GM19023 (cell line): ENCODE data around the gene INPP5D.
"Not testable (repeated sequence)": the region's sequence is repeated elsewhere in the genome, so short reads cannot be mapped to it uniquely, and the experiment has no call there.

Experiments
- ATAC-seq: cut with Tn5 transposase; IDR thresholded peaks from one replicate; pipeline ENCODE4 v1.9.1; 2021; ENCODE audit warnings: mild to moderate bottlenecking, moderate library complexity; ENCODE audit not compliant: unreplicated experiment

The INPP5D gene

DNA sequence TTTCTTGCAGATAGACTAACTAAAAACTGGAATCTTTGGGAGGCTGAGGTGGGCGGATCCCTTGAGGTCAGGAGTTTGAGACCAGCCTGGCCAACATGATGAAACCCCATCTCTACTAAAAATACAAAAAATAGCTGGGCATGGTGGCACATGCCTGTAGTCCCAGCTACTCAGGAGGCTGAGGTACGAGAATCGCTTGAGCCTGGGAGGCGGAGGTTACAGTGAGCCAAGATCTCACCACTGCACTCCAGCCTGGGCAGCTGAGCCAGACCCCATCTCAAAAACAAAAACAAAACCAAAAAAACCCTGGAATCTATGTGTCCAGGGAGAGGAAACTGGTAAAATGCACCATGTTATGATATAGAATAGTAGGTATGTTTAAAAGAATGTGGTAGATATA is 7.6 kb upstream of the INPP5D start:
- ATAC-seq: not testable (repeated sequence)

DNA sequence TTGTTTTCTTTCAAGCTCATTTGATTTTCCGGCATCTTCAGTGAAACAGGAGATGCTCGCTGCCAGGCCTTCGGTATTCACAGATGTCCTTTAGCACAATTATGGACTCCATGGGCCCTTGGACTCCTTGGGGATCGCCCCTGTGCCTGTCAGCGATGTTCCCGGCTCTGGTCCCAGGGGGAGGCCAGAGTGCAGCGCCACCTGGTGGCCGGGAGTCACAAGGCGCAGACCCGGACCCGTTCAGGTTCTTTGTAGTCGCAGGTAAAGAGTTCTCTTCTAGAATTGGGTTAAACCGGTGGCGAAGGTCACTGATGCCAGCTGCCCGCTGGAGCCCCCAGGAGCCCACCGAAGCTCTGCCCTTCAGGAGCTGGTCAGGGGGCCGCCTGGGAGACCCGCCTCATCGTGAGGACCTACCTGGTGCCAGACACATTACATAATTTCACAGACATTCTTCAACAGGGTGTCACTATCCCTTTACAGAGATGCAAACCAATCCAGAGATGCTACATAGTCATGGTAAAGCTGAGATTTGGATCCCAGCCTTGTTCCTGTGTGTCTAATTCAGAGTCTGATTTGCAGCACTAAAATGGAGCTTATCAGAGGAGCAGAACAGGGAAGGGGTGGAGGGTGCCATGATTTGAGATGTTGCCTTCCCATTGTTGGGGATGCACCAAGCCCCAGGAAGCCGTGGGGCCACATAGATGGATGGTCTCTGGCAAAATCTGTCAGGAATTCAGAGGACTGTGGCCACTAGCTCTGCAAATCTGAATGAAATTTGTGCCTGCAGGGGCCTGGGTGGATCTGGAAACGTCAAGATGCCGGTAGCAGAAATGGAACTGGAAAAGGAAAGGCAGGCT is 6.0 kb upstream of the INPP5D start:
- ATAC-seq: no peak

DNA sequence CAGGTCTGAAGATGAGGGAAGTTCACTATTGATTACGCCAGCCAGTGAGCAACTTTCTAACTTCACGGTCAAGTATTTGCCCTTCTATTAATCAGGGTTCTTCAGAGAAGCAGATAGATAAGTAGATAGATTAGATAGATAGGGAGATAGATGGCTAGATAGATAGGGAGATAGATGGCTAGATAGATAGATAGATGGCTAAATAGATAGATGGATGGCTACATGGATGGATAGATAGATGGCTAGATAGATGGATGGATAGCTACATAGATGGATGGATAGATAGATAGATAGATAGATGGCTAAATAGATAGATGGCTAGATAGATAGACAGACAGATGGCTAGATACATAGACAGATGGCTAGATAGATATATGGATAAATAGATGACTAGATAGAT is 4.8 kb upstream of the INPP5D start:
- no peak for ATAC-seq

DNA sequence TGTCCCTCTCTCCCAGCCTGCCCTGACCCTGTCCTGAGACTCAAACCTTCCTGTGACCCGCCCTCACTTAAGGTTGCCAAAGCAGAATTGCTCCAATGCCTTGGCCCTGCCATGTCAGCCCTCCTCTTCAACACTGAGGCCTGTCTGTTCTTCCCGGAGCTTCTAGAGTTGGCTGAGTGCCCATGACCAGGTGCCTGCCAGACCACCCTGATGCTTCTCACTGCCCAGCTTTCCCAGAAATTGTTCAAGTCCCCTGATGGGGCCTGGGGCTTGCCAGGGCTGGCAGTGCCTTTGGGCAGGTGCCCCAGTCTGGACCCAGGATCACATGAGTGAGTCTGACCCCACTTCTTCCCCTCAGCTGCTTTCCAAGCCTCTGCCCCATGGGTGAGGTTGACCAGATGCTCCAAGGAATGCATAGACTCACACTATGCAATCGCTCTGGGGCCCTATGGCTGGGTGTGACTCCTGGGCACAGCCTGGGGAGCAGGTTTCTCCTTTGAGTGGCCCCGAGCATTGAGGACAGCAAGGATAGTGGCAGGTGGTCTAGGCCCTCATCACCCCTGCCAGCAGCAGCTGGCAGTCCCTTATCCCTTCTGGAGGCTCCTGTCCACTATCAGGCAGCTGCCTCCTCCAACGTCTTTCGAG is 3.1 kb upstream of the INPP5D start:
- no peak for ATAC-seq

DNA sequence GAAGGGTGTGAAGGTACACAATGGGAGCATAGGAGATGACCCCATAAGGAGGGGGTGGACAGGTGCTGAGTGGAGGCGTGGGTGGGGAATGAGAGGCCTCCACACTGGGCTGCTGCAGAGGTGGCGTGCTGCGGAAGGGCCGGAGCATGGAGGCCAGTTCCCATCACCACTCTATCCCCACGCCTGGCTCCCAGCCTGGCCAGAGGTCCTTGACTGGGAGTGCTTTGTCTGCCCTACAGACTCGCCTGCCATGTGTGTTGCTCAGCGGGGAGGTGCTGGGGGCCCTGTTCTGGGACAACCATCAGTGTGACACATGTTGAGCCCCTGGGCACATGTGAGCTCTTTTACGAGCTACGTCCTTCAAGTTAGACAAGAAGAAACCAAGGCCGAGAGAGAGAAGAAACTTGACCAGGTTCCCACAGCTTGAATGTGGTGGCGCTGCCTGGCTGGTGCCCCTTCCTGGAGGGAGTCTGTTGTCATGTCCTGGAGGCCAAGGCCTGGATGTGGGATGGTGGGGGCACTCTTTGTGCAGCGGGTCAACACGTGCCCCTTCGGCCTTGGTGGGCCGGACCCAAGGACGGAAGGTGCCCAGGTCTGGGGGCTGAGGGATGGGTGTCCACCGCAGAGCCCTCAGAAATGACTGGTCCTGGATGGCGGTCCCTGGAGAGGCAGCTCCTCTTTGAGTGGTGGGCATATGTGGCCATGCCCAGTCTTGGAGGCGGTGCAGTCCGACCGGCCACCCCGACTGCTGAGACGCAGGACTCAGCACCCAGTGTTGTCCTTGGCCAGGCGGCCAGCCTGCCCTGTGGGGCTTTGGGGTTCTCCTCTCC is 1.2 kb upstream of the INPP5D start:
- ATAC-seq: no peak

DNA sequence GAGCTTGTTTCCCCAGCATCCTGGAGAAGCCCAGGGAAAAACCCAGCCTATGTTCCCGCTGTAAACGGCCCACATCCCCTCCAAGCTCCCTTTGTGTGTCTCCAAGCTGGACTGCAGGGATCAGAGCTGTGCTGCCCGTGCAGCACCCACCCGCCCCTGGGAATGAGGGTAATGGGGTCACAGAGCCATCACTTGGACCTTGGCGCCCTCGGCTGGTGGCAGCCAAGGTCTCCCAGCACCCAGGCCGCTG is 670 bp upstream of the INPP5D start:
- ATAC-seq: no peak

DNA sequence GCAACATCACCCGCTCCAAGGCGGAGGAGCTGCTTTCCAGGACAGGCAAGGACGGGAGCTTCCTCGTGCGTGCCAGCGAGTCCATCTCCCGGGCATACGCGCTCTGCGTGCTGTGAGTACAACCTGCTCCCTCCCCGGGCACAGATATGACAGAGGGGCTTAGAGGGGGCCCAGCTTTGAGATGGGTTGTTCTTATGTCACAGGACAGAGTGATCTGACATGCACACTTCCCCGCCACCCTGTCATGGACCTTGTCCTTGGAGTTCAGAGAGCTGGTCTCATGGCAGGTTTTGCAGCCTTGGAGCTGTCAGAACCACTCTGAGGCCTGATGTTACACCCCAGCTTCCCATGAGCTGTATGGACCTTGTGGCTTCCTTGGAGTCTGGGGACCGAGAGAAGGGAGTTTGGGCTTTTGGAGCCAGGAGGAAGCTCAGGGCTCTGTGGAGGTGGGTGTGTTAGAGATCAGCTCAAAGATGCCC is 398 bp downstream of the INPP5D start:
- no peak for ATAC-seq

DNA sequence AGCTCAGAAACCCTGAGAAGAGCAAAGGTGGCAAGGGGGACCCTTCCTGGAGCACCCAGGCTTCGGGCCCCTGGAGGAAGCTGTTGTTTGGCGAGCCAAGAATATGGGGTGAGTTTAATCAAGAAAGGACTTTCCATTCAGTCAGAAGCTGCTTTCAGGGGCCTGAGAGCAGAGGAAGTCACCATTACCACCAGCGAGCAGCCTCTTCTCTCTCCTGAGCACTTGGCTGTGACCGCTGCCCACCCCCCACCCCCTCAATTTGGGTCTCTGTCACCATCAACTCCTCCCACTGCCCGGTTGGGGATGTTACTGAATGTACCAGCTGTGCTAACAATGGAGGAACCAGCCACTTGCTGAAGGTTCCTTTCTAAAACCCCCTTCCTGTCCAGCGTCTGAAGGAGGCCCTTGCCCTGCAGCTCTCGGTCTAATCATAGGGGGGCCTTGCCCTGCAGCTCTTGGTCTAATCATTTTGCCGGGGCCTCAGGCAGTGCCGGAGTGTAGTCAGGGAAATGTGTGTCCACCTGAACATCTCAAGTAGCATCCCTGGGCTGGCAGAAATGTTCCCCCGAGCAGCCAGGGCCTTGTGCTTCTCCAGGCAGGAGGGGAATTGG is 943 bp downstream of the INPP5D start:
- ATAC-seq: peak; percentile 36

DNA sequence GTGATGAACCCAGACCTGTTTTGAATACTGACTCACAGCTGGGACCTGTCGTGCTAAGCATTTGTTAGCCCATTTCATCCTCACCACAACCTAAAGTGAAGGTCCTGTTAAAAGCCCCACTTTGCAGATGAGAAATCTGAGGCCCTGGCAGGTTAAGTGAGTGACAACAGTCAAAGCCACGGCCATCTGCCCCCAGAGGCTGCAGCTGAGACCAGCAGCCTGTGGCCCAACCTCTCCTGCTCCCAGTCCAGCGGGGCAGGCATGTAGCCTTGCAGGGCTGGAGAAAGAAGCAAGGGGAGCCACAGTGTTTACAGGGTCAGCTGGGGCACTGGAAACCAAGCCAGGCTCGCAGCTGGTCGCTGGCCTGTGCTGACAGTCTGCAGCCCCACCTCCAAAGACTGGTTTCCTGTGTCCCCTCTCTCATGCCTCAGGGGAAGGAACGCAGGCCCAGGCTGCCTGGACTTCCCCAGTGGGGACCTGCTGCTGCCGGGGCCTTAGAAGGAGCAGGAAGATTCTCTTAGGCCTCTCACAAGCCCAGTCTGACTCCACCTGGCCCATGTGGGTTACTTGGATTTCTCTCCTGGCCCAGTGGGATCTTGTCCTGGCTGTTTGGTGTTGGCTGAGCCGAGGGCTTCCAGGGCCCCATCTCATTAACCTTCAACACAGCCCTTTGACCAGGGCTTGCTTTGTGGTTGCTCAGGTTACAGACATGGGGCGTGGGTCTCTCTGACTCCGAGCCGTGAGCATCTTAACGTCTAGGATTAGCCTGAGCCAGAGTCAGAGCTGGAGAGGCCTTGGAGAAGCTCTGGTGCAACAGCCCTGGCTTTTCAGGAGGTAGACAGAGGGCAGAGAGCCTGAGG is 1.7 kb downstream of the INPP5D start:
- peak; percentile 41 for ATAC-seq

DNA sequence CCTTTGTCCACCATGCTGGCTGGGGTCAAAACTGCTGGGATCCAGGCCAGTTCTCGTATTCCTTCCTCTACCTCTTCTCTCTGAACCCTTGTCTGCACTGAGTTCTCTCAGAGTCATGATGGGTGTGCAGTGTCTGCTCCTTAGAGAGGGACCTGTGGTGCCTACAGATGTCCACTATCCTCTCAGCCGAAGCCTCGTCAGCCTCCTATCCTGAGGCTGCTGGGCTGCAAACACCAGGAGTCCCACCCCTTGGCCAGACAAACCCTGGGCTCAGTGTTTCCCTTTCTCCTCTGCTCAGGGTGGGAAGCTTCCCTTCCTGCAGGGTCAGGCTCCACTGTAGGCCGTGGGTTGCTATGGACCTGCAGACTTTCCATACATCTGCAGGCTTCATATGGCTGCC is 2.3 kb downstream of the INPP5D start:
- ATAC-seq: no peak

DNA sequence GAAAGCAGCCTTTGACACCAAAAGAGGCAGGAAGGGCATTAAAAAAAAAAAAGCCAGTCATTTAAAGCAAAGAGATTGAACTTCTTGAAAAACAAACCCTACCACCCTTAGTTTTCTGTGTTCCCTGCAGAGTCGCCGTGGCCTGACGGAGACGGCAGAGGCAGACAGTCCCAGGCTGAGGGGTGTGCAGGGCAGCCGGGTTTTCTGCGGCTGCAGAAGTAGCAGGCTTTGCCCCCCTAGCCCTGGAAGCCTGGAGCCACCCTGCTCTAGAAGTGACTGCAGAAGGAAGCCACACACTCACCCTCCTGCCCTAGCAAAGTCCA is 2.8 kb downstream of the INPP5D start:
- ATAC-seq: no peak

DNA sequence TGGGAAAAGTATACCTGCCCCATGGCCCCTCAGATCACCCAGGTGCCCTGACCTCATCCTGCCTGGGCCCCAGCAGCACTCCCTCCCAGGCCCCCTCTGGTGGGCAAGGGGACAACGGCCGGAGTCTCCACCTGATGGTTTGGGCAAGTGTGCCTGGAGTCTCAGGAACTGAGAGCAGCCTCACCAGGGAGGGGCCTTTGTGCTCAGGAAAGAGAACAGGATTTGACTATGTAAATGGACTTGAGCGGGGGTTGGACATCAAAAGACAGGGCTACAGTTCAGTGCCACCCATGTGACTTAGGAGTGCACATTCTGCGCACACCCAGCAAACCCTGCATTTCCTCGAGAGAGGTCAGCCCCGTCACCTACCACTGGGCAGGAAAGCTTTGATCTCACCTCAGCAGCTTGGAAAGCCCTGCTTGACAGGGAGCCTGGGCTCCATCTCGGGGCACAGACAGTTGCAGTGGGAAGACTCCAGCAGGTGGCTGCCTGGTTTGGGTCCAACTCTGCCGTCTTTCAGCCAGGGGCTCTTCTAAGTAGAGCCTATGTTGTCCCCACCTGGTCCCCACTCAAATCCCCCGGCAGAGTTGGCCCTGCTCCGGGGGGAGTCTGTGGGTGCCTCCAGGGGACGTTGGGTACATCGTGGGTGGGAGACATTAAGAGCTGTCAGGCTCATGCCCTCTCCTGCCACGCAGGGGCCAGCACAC is 3.3 kb downstream of the INPP5D start:
- ATAC-seq: peak; percentile 36

DNA sequence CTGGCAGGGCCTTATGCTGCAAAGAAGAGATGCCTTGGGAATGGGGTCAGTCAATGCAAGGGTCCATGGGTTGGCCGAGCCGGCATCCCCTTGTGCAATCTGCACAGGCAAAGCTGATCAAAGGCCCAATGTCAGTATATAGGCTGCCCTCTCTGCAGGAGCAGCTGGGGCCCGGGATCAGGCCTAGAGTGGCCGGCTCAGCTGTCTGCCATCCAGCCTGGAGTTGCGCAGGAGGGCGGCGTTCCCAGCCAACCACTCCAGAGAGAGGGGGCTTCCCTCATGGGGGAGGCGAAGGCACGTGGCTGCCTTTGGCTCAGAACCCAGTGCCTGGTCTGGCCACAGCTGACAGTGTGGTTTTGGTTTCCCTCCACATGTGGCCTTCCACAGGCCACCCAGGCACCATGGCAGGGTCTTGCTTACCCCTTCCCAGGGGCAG is 3.9 kb downstream of the INPP5D start:
- no peak for ATAC-seq

DNA sequence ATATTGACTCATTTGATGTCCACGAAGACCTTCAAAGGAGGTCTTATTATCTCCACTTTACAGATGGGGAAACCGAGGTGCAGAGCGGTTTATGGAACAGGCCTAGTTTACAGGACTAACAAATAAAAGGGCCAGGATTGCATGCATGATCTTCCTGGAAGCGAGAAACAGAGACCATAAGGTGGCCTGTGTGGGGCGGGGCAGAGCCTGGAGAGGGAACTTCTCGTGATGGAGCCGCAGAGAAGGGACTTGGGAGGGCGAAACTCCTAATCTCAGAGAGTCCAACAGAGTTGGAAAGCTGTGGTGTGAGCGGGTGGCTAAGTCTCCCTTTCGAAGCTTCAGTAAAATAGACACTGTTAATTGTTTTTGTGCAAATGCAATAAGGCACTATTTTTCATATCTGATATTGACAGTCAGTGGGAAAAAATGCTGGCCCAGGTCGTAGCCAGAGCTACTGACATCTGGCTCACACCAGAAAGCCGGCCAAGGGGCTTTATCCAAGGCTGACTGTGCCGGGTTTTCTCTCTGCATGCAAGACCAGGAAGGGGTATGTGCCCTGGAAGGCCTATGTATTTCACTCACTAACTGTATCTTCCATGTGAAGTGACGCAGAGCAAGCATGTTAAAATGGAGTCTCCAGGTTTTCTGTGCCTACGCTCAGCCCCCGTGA is 4.5 kb downstream of the INPP5D start:
- ATAC-seq: no peak

DNA sequence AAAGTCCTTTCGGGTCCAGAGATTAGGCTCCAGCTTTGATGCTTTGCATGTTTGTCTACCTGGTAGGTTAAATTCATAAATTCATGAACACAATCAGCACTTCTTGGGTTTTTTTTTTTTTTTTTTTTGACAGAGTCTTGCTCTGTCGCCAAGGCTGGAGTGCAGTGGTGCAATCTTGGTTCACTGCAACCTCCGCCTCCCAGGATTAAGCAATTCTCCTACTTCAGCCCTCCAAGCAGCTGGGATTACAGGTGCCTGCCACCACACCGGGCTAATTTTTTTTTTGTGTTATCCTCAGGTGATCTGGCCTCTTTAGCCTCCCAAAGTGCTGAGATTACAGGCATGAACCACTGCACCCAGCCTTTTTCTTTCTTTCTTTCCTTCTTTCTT is 5.1 kb downstream of the INPP5D start:
- ATAC-seq: not testable (repeated sequence)

DNA sequence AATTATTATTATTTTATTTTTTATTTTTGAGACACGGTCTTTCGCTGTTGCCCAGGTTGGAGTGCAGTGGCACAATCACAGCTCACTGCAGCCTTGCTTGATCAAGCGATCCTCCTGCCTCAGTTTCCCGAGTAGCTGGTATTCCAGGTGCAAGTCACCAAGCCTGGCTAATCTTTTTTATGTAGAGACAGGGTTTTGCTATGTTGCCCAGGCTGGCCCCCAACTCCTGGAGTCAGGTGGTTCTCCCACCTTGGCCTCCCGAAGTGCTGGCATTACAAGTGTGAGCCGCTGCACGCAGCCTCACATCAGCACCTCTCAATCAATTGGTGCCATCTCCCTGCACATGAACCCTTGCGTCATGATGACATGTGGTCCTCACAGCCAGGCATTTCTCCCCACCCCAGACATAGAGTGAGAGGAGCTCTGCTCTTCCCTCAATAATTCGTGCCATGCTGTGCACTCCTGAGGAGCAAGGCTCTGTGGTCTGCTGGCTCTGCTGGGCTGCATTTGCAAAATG is 5.9 kb downstream of the INPP5D start:
- no peak for ATAC-seq

DNA sequence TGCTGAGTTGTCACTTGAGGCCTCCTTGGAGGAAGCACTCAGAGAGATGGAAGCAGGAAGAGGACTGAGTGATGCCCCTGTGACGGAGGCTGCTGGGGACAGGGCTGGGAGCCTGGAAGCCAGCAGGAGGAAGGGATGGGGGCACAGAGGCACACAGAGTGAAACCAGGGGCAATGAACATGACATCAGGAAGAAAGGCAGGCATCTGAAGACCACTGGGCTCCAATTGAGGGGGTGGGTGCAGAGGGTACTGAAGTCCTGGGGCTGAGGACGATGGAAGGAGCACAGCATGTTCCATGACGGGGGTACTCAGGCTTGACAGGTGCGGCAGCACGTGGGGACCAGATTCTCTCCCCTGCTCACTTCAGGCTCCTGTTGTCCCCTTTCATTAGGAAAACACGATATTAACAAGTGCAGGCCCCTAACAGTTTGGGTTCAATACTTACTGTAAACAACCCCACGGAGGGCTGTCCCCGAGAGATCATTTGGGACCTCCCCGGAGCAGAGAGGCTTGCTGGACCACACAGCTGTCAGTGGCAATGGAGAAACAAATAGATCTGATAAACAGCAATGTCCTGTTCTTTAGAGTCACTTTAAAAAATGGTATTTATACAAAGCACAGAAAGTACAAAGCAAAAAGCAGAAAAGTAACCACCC is 8.7 kb downstream of the INPP5D start:
- ATAC-seq: no peak

DNA sequence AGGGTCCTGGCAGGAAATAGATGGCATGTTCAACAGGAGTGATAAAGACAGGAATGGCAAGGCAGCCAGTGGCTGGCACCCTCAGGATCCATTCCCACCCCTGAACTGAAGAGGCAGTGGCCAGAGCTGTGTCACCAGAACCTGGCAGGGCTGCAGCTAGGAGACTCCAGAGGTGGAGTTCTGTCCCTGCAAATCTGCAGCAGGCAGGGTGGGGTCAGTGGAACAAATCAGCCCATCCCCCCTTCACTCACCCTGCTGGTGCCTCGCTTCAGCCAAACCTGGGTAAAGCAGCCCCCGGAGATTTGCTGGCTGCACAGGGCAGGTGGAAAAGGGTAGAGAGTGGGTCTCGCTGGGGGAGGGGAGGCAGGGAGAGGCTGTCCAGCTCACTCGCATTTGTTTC is 12.7 kb downstream of the INPP5D start:
- ATAC-seq: no peak

DNA sequence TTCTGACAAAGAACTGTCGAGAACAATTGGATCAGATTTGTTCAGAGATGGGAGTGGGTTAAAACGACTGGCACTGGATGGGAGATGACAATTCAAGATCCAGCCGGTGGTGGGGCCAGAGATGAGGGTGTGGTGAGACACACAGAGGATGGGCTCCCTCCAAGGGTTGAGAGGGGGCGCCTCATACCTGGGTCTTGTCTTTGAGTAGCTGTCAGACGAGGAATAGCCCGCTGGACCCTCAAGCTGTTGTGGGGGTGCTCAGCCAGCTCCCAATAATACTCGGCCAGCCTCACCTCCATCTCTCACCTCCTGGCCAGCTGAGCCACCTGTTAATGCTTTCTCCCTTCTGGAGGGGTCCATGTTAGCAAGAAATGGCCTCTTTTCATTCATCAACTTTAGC is 14.0 kb downstream of the INPP5D start:
- no peak for ATAC-seq
